GM21717 (cell line): ENCODE results near the gene CELA3B.
"Not testable (repeated sequence)": the region's sequence is repeated elsewhere in the genome, so short reads cannot be mapped to it uniquely, and the experiment has no call there.

Experiments used
- ATAC-seq: cut with Tn5 transposase; IDR thresholded peaks from one replicate; pipeline ENCODE4 v1.9.1; 2021; ENCODE audit warnings: mild to moderate bottlenecking, moderate library complexity; ENCODE audit not compliant: unreplicated experiment

The CELA3B gene

GRCh38 chr1:21974699-21975098 is 2.1 kb upstream of the CELA3B start:
- ATAC-seq, result not testable (repeated sequence)

- ATAC-seq, result not testable (repeated sequence)
Measured at GRCh38 chr1:21975296-21975695, 1.5 kb upstream of the CELA3B start.

- ATAC-seq, result not testable (repeated sequence)
Measured at GRCh38 chr1:21978209-21978608, 1.4 kb downstream of the CELA3B start.

- ATAC-seq, result not testable (repeated sequence)
Measured at GRCh38 chr1:21980515-21981220, 3.8 kb downstream of the CELA3B start.

- not testable (repeated sequence) for ATAC-seq
Measured at GRCh38 chr1:21981253-21981652, 4.4 kb downstream of the CELA3B start.

GRCh38 chr1:21982122-21982521 is 5.3 kb downstream of the CELA3B start:
- not testable (repeated sequence) for ATAC-seq

- not testable (repeated sequence) for ATAC-seq
Measured at GRCh38 chr1:21983539-21983938, 6.7 kb downstream of the CELA3B start.

GRCh38 chr1:21985893-21986292 is 9.1 kb downstream of the CELA3B start:
- ATAC-seq, result not testable (repeated sequence)

- ATAC-seq, result not testable (repeated sequence)
Measured at GRCh38 chr1:21986386-21986785, 9.6 kb downstream of the CELA3B start.

- ATAC-seq, result not testable (repeated sequence)
Measured at GRCh38 chr1:21989672-21990393, 13.0 kb downstream of the CELA3B start.

GRCh38 chr1:21992186-21992585 is 15.4 kb downstream of the CELA3B start:
- not testable (repeated sequence) for ATAC-seq

GRCh38 chr1:21994716-21995115 is 17.9 kb downstream of the CELA3B start:
- ATAC-seq, result not testable (repeated sequence)

- not testable (repeated sequence) for ATAC-seq
Measured at GRCh38 chr1:21996663-21996970, 19.8 kb downstream of the CELA3B start.

- not testable (repeated sequence) for ATAC-seq
Measured at GRCh38 chr1:21997891-21998623, 21.2 kb downstream of the CELA3B start.

GRCh38 chr1:21998624-21999294 is 21.9 kb downstream of the CELA3B start:
- not testable (repeated sequence) for ATAC-seq

- ATAC-seq, result not testable (repeated sequence)
Measured at GRCh38 chr1:21999645-22000044, 22.8 kb downstream of the CELA3B start.

- ATAC-seq, result no peak
Measured at GRCh38 chr1:22001409-22001808, 24.6 kb downstream of the CELA3B start, which contains the start of gene CELA3A. Gene CELA3A (plus strand): TSS chr1:22001657. CDS start chr1:22001675, 18 bp downstream.

GRCh38 chr1:22002461-22002860 is 25.6 kb downstream of the CELA3B start:
- not testable (repeated sequence) for ATAC-seq

GRCh38 chr1:22002875-22003274 is 26.1 kb downstream of the CELA3B start:
- not testable (repeated sequence) for ATAC-seq

GRCh38 chr1:22003959-22004358 is 27.1 kb downstream of the CELA3B start:
- ATAC-seq, result not testable (repeated sequence)
